GM12801 (cell line): Measurements from ENCODE around the gene TRDN.

ENCODE experiments used
- CTCF ChIP-seq: IDR thresholded peaks from one replicate; pipeline ENCODE4 v1.5.1; 2011; ENCODE audit warnings: control low read depth; ENCODE audit not compliant: insufficient read length; ENCODE audit errors: extremely low read depth

Gene TRDN

GRCh38 chr6:123541462-123541861, 95.3 kb downstream of the TRDN start:
- no peak for TF ChIP-seq CTCF

GRCh38 chr6:123533862-123534648, 102.7 kb downstream of the TRDN start:
- no peak for TF ChIP-seq CTCF

- no peak for TF ChIP-seq CTCF
These were observed 106.9 kb downstream of the TRDN start for GRCh38 chr6:123529843-123530242.

- TF ChIP-seq CTCF, result no peak
These were observed 107.7 kb downstream of the TRDN start for GRCh38 chr6:123529058-123529457.

GRCh38 chr6:123527406-123527805, 109.3 kb downstream of the TRDN start:
- TF ChIP-seq CTCF, result no peak

GRCh38 chr6:123526128-123526527, 110.6 kb downstream of the TRDN start:
- TF ChIP-seq CTCF, result no peak

GRCh38 chr6:123524781-123525180, 112.0 kb downstream of the TRDN start:
- no peak for TF ChIP-seq CTCF
